GM23248 (cell line): Measurements from ENCODE around the gene SLC16A12. TPM values are rescaled to one million over a fixed set of nuclear protein-coding genes. Genes with fewer than 3 reads are reported as not detected.

ENCODE experiments used
- DNase-seq: peaks from one replicate; pipeline ENCODE4 v3.0.0-alpha.2; 2015
- H2AFZ ChIP-seq: fragments of 200-600 bp; sonication (generic); 2 replicates; pipeline ENCODE4 v1.6.1; 2016; ENCODE audit warnings: antibody characterized with exemption
- H3F3A ChIP-seq: fragments of 200-600 bp; sonication (generic); 2 replicates; pipeline ENCODE4 v1.6.1; 2016; ENCODE audit warnings: mild to moderate bottlenecking, antibody characterized with exemption, mixed run types; ENCODE audit not compliant: insufficient read depth
- H3K27ac ChIP-seq: fragments of 200-600 bp; sonication (generic); 2 replicates; pipeline ENCODE4 v1.5.1; 2016; ENCODE audit warnings: mild to moderate bottlenecking
- H3K27me3 ChIP-seq: fragments of 200-600 bp; sonication (generic); replicated peaks from 2 replicates; pipeline ENCODE4 v1.6.1; 2016; ENCODE audit warnings: mild to moderate bottlenecking; ENCODE audit not compliant: insufficient read depth
- H3K36me3 ChIP-seq: fragments of 200-600 bp; sonication (generic); 2 replicates; pipeline ENCODE4 v1.6.1; 2016; ENCODE audit warnings: low read depth, mild to moderate bottlenecking
- H3K4me1 ChIP-seq: fragments of 200-600 bp; sonication (generic); 2 replicates; pipeline ENCODE4 v1.6.1; 2016; ENCODE audit warnings: mild to moderate bottlenecking; ENCODE audit not compliant: insufficient read depth
- H3K4me2 ChIP-seq: fragments of 200-600 bp; sonication (generic); one replicate; pipeline ENCODE4 v1.6.1; 2016; ENCODE audit warnings: mild to moderate bottlenecking; ENCODE audit not compliant: unreplicated experiment
- H3K4me3 ChIP-seq: fragments of 200-600 bp; sonication (generic); 2 replicates; pipeline ENCODE4 v1.5.1; 2016; ENCODE audit warnings: mild to moderate bottlenecking
- H3K79me2 ChIP-seq: fragments of 200-600 bp; sonication (generic); 2 replicates; pipeline ENCODE4 v1.6.1; 2016; ENCODE audit warnings: mild to moderate bottlenecking; ENCODE audit not compliant: insufficient read depth
- H3K9ac ChIP-seq: fragments of 200-600 bp; sonication (generic); 2 replicates; pipeline ENCODE4 v1.6.1; 2016; ENCODE audit warnings: mild to moderate bottlenecking
- H3K9me2 ChIP-seq: fragments of 200-600 bp; sonication (generic); 2 replicates; pipeline ENCODE4 v1.6.1; 2016; ENCODE audit warnings: mixed run types, mild to moderate bottlenecking, moderate library complexity; ENCODE audit not compliant: insufficient read depth
- H3K9me3 ChIP-seq: fragments of 200-600 bp; sonication (generic); one replicate; pipeline ENCODE4 v1.6.1; 2017; ENCODE audit warnings: low read depth
- H4K20me1 ChIP-seq: fragments of 200-600 bp; sonication (generic); 2 replicates; pipeline ENCODE4 v1.6.0; 2016; ENCODE audit not compliant: insufficient read depth
- EZH2 ChIP-seq: fragments of 200-600 bp; sonication (generic); IDR thresholded peaks from 2 replicates; pipeline ENCODE4 v1.6.1; 2018; ENCODE audit warnings: antibody characterized with exemption, mild to moderate bottlenecking; ENCODE audit not compliant: insufficient read depth, poor library complexity, severe bottlenecking
- EZH2phosphoT487 ChIP-seq: fragments of 200-600 bp; sonication (generic); IDR thresholded peaks from 2 replicates; pipeline ENCODE4 v1.6.1; 2018; ENCODE audit warnings: antibody characterized with exemption, moderate library complexity, mild to moderate bottlenecking, low read depth; ENCODE audit not compliant: insufficient read depth
- WGBS, 2 experiments: methylation state at CpG; one replicate each; pipeline ENCODE4 v1.1.6; 2015 to 2017; ENCODE audit warnings: low lambda C conversion rate in 2 of 2, low coverage in 1 of 2; ENCODE audit errors: missing lambda C conversion rate in 2 of 2; 5-methylcytosine and 5-hydroxymethylcytosine counted together
- in situ Hi-C: fragments of 300-500 bp; cut with MboI; formaldehyde crosslinking; loops from 2 replicates; pipeline ENCODE4 v1.15.0; 2020
- polyA plus RNA-seq: library from polyadenylated mRNA; unstranded; fragments of >200 nt; fragmentation: Nextera tagmentation; extraction: Ambion mirVana; gene quantifications from 2 replicates; pipeline ENCODE4 v1.2.1, GENCODE V29; 2016
- total RNA-seq: library from RNA; depleted of rRNA; stranded (reverse); fragments of >200 nt; shearing (Covaris generic); gene quantifications from 2 replicates; pipeline ENCODE4 v1.2.3, GENCODE V29; 2014

Gene SLC16A12
- total and polyA plus RNA-seq, 2 experiments from 2014 or later, result not detected

GRCh38 chr10:89553064-89553734, 17.8 kb upstream of the SLC16A12 start:
- no peaks in the 10 kb centered on the region for H3K9me3 ChIP-seq
- TF ChIP-seq EZH2 (no peak), EZH2phosphoT487 (peak; percentile 95)
- H3K4me3 ChIP-seq, result no peak overlapping the region
- H3K9ac ChIP-seq, result no peak overlapping the region
- no peaks in the 10 kb centered on the region for H3K9me2 ChIP-seq
- peak overlapping the region; percentile 11 for H3K4me2 ChIP-seq
- H3K27ac ChIP-seq, result no peak overlapping the region
- no peaks in the 10 kb centered on the region for H3F3A ChIP-seq
- peaks cover 14% of the 10 kb centered on the region; the same call in 1 of the 2 replicates for H3K27me3 ChIP-seq
- H3K36me3 ChIP-seq, result no peaks in the 10 kb centered on the region
- H3K4me1 ChIP-seq, result peaks cover 14% of the 10 kb centered on the region
- no peaks in the 10 kb centered on the region for H3K79me2 ChIP-seq
- 1 to 4% methylated on average over 5 of the region's 5 CpGs for WGBS, 2 experiments
- H4K20me1 ChIP-seq, result no peaks in the 10 kb centered on the region
- in situ Hi-C loops, result loop anchor here (5.0 to 10.0 kb wide), 2 partner anchors 121 to 298 kb away; partner anchors contain the start of gene LIPA
- DNase-seq, result peak; percentile 96
- H2AFZ ChIP-seq, result no peak overlapping the region

GRCh38 chr10:89552213-89552612, 16.8 kb upstream of the SLC16A12 start:
- in situ Hi-C loops, result loop anchor here (5.0 to 10.0 kb wide), 2 partner anchors 120 to 297 kb away; partner anchors contain the start of gene LIPA
- H3K27ac ChIP-seq, result no peak overlapping the region
- WGBS, 2 experiments, result 75 to 78% methylated on average over 4 of the region's 4 CpGs

GRCh38 chr10:89550509-89550908, 15.1 kb upstream of the SLC16A12 start:
- Histone ChIP-seq H3K9me2 (no peaks in the 10 kb centered on the region), H3K9me3 (no peaks in the 10 kb centered on the region), H4K20me1 (no peaks in the 10 kb centered on the region), H3F3A (no peaks in the 10 kb centered on the region), H3K27ac (no peak overlapping the region), H3K79me2 (no peaks in the 10 kb centered on the region), H3K4me3 (no peak overlapping the region), H3K4me2 (no peak overlapping the region), H3K36me3 (no peaks in the 10 kb centered on the region), H3K9ac (no peak overlapping the region), H3K27me3 (peaks cover 14% of the 10 kb centered on the region; the same call in 1 of the 2 replicates), H3K4me1 (peaks cover 14% of the 10 kb centered on the region), H2AFZ (no peak overlapping the region)
- 66 to 72% methylated on average over 5 of the region's 5 CpGs for WGBS, 2 experiments
- in situ Hi-C loops, result loop anchor here (5.0 to 10.0 kb wide), 2 partner anchors 118 to 296 kb away; partner anchors contain the start of gene LIPA
- TF ChIP-seq EZH2phosphoT487 (no peak), EZH2 (no peak)
- peak; percentile 50 for DNase-seq

More at GRCh38 chr10:89552213-89552612, 16.8 kb upstream of the SLC16A12 start:
- H4K20me1 ChIP-seq, result no peaks in the 10 kb centered on the region
- no peaks in the 10 kb centered on the region for H3K36me3 ChIP-seq
- H3K27me3 ChIP-seq, result peaks cover 14% of the 10 kb centered on the region; the same call in 1 of the 2 replicates
- no peak overlapping the region for H3K9ac ChIP-seq
- DNase-seq, result no peak
- no peaks in the 10 kb centered on the region for H3K79me2 ChIP-seq
- H3K4me2 ChIP-seq, result no peak overlapping the region
- H3K4me3 ChIP-seq, result no peak overlapping the region
- H3K4me1 ChIP-seq, result peaks cover 14% of the 10 kb centered on the region
- H3K9me3 ChIP-seq, result no peaks in the 10 kb centered on the region
- no peaks in the 10 kb centered on the region for H3F3A ChIP-seq
- no peak overlapping the region for H2AFZ ChIP-seq
- no peak for TF ChIP-seq EZH2phosphoT487
- TF ChIP-seq EZH2, result no peak
- H3K9me2 ChIP-seq, result no peaks in the 10 kb centered on the region

DNA sequence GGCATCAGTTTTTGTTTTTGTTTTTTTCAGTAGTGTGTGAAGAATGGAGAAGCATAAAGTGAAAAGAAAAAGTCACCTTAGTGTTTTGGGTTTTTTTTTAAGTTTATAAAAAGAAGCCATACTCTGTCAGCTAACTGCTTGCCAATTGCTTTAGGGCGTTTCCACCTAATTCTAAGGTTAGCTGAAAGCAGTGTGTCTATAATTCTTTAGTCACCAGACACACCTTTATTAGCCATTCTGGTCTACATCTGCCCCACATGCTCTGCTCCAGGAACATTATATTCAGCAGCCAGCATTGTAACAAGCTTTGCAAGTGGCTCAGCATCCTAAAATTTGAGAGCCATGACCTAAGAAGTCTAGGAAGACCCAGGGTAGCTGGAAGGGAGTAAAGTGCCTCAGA, 14.1 kb upstream of the SLC16A12 start:
- no peak for DNase-seq
- Histone ChIP-seq H3K4me2 (no peak overlapping the region), H3K36me3 (no peaks in the 10 kb centered on the region), H3K9ac (no peak overlapping the region), H2AFZ (no peak overlapping the region), H4K20me1 (no peaks in the 10 kb centered on the region), H3F3A (no peaks in the 10 kb centered on the region), H3K79me2 (no peaks in the 10 kb centered on the region), H3K9me2 (no peaks in the 10 kb centered on the region), H3K9me3 (no peaks in the 10 kb centered on the region), H3K27me3 (peaks cover 14% of the 10 kb centered on the region; the same call in 1 of the 2 replicates), H3K4me3 (no peak overlapping the region), H3K4me1 (peaks cover 14% of the 10 kb centered on the region), H3K27ac (no peak overlapping the region)
- in situ Hi-C loops, result no loop called here
- TF ChIP-seq EZH2, result no peak
- TF ChIP-seq EZH2phosphoT487, result no peak
- WGBS, 2 experiments, result 43 to 74% methylated on average over 1 of the region's 1 CpG
